Measurements from ENCODE around the gene LPCAT1. TPM values are rescaled to one million over a fixed set of nuclear protein-coding genes. Genes with fewer than 3 reads are reported as not detected.
"Not testable (repeated sequence)": the region's sequence is repeated elsewhere in the genome, so short reads cannot be mapped to it uniquely, and the experiment has no call there.

Gene LPCAT1
- polyA plus RNA-seq, 1 donor from 2014 or later, result 76.4 TPM

DNA sequence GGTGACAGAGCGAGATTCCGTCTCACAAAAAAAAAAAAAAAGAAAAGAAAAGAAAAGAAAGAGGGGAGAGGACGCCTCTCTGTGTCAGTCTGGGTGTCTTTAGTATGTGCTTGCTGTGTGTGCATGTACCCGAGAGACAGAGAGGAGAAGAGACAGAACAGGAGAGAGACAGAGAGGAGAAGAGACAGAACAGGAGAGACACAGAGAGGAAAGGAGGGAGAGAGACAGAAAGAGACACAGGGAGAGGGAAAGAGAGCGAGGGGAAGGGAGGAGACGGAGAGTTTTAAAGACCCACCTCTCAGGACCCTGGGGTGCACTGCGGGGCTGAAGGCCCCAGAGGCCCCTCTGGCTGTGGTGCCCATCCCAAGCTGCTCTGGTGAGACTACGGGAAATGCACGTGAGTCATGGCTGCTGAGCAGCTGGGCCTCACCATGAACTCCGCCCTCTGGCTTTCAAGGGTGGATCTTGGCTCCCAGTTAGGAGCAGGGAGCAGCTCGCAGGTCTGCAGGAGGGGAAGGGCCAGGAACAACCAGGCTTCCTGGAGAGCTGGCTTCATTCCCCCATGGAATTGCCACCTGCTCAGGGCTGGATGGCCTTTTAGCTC is 86.4 kb downstream of the LPCAT1 start:
- no peaks in the 10 kb centered on the region for H3K4me1 Mint-ChIP-seq
- peaks cover 21% of the 10 kb centered on the region for H3K27me3 Mint-ChIP-seq
- no peak overlapping the region for H3K27ac Mint-ChIP-seq
- H3K9me3 Mint-ChIP-seq, result peaks cover 3 to 12% (median 12%) of the 10 kb centered on the region in 3 donors
- H3K4me3 Mint-ChIP-seq, result no peak overlapping the region
- no peaks in the 10 kb centered on the region for H3K36me3 Mint-ChIP-seq

DNA sequence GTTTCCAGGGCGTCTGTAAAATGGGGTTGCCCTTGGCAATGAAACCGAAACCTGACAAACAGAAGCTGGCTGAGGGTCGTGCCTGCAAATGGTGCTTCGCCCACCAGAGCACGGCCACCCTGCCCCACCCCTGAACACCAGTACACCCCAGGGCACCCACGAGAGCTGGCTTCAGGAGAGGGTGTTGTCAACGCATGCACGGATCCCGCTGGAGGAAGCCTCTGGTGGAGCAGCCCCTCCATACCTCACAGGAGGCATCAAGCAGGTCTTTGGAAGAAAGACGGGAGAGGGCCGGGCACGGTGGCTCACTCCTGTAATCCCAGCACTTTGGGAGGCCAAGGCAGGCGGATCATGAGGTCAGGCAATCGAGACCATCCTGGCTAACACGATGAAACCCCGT is 87.1 kb downstream of the LPCAT1 start:
- H3K9me3 Mint-ChIP-seq, result peaks cover 3 to 12% (median 12%) of the 10 kb centered on the region in 3 donors
- H3K4me3 Mint-ChIP-seq, result no peak overlapping the region
- H3K27me3 Mint-ChIP-seq, result peaks cover 18% of the 10 kb centered on the region
- no peak overlapping the region for H3K27ac Mint-ChIP-seq
- H3K36me3 Mint-ChIP-seq, result no peaks in the 10 kb centered on the region
- no peaks in the 10 kb centered on the region for H3K4me1 Mint-ChIP-seq

DNA sequence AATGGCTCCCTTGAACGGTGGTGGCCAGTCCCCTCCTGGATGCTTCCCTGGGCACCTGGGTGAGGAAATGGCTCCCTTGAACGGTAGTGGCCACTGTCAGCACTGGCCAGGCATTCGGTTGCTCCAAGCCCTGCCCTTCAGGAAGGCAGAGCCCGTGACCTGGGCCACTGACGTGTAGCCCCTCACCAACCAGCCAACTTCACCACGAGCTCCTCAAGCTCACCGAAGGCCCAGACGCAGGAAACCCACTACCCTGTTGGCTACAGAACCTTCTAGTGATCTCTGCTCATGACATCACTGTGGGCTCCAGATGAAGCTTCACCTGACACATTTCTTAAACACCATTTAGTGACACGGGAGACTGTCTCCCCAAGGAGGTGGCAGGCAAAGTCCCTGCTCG is 87.7 kb downstream of the LPCAT1 start:
- peaks cover 17% of the 10 kb centered on the region for H3K27me3 Mint-ChIP-seq
- H3K4me3 Mint-ChIP-seq, result no peak overlapping the region
- H3K4me1 Mint-ChIP-seq, result no peaks in the 10 kb centered on the region
- no peaks in the 10 kb centered on the region for H3K36me3 Mint-ChIP-seq
- no peak overlapping the region for H3K27ac Mint-ChIP-seq
- H3K9me3 Mint-ChIP-seq, result peaks cover 3 to 12% (median 12%) of the 10 kb centered on the region in 3 donors

DNA sequence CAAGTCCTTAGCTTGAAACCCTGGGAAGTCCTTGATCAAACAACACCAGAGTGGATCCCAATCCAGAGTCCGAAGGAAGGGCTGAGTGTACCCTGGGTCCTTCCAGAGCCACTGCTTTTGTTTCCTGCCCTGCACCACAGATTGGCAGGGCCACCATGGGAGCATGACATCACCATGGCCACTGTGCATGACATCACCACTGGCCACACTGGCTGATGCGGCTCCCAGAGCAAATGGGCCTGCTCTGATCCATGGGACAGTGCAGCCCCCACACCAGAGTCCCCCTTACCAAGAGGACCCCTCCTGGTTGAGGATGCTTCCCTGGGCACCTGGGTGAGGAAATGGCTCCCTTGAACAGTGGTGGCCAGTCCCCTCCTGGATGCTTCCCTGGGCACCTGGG is 88.4 kb downstream of the LPCAT1 start:
- H3K27ac Mint-ChIP-seq, result no peak overlapping the region
- H3K36me3 Mint-ChIP-seq, result no peaks in the 10 kb centered on the region
- no peaks in the 10 kb centered on the region for H3K4me1 Mint-ChIP-seq
- H3K27me3 Mint-ChIP-seq, result peaks cover 17% of the 10 kb centered on the region
- no peak overlapping the region for H3K4me3 Mint-ChIP-seq
- H3K9me3 Mint-ChIP-seq, result peaks cover 7 to 9% (median 7%) of the 10 kb centered on the region in 3 donors

DNA sequence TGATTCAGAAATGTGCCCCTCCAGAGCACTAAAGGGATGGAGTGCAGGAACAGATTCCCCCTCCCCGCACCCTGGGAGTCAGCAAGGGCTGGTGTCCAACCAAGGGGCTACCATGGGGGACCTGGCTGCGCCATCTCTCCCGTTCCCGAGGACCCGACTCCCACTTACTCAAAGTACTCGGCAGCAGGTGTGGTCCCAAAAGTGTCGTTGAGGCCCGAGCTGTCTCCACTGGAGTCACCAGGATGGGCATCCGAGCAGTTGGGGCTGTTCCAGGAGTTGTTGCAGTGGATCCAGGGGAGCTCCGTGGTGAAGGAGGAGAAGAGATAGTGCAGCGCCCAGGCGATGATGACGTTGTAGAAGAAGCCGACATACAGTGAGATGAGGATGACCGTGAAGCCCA is 91.5 kb downstream of the LPCAT1 start:
- Mint-ChIP-seq H3K4me1 (no peaks in the 10 kb centered on the region), H3K27me3 (peaks cover 2% of the 10 kb centered on the region), H3K27ac (no peak overlapping the region), H3K4me3 (no peak overlapping the region), H3K36me3 (peaks cover 3% of the 10 kb centered on the region), H3K9me3 (peaks cover 17 to 22% (median 18%) of the 10 kb centered on the region in 3 donors)

DNA sequence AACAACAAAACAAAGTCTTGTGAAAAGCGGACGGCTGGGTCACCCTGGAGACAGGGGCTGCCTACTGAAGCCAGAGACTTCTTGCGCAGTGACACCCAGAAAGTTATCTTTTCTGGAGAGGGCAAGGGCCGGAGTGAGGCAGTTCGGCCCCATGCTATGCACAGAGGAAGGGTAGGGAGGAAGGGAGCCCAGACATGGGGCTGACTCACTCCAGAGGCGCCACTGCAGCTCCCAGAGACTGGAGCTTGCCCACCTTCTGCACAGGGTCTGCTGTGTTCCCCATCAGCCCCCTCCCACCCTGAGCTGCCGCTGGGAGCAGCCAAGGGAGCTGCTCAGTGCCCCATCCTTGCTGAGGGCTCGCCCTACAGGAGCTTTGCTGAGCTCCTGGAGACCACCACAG is 91.9 kb downstream of the LPCAT1 start:
- no peaks in the 10 kb centered on the region for H3K4me1 Mint-ChIP-seq
- H3K27ac Mint-ChIP-seq, result no peak overlapping the region
- H3K36me3 Mint-ChIP-seq, result peaks cover 3% of the 10 kb centered on the region
- no peak overlapping the region for H3K4me3 Mint-ChIP-seq
- peaks cover 2% of the 10 kb centered on the region for H3K27me3 Mint-ChIP-seq
- H3K9me3 Mint-ChIP-seq, result peaks cover 18 to 24% (median 19%) of the 10 kb centered on the region in 3 donors

DNA sequence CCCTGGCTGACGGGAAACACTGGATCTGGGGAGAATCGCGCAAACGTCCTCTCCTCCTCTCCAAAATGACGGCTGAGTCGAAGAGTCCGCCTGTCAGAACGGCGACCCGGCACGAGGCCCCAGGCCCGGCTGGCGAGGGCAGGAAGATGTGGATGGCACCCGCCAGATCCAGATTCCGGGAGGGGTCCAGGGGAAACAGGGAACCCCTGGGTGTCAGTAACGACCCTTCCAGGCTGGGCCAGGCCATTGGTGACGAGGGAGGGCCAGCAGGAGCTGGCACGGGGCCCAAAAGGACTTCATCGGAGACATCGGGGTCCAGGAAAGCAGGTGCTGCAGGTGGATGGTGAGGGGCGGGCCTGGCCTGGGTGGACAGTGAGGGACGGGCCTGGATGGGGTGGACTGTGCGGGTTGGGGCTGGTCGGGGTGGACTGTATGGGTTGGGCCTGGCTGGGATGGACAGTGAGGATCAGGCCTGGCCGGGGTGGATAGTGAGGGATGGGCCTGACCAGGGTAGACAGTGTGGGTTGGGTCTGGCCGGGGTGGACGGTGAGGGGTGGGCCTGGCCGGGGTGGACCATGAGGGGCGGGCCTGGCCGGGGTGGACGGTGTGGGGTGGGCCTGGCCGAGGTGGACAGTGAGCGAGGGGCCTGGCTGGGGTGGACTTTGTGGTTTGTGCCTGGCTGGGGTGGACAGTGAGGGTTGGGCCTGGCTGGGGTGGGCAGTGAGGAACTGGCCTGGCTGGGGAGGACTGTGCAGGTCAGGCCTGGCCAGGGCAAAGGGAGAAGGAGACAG is 92.5 kb downstream of the LPCAT1 start:
- Mint-ChIP-seq H3K9me3 (peaks cover 19 to 29% (median 19%) of the 10 kb centered on the region in 3 donors), H3K27me3 (peaks cover 2% of the 10 kb centered on the region), H3K36me3 (peaks cover 3% of the 10 kb centered on the region), H3K4me3 (no peak overlapping the region), H3K4me1 (no peaks in the 10 kb centered on the region), H3K27ac (no peak overlapping the region)

DNA sequence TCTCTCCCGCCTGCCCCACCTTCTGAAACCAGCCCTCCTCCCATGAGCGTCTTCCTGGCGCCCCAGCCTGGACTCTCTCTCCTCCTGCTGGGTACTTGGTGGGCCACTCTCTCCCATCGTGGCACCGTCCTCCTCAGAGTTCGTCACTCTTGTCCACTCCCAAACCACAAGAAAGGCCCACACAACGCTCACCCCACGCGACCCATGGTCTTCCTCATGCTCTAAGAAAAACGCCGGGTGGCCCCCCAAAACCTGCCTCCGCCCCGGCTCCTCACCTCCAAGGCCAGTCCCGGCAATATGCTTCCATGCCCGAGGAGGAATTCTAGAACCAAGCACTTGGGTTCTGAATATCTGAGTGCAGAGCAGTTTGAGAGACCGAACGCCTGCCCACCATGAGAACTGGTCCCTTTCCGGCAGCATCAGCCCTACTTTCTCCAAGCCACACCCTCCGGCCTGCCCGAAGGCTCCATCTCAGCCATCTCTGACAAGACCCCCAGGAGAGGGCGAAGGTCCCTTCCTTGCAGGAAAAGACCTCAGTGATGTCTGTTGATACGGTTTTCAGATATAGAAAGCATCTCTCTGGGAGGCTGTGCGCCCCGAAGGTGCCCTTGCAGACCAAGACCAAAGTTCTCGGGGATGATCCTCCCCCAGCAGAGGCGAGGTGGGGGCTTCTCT is 93.5 kb downstream of the LPCAT1 start:
- H3K36me3 Mint-ChIP-seq, result peaks cover 3% of the 10 kb centered on the region
- H3K27me3 Mint-ChIP-seq, result peaks cover 2% of the 10 kb centered on the region
- H3K9me3 Mint-ChIP-seq, result peaks cover 22 to 31% (median 24%) of the 10 kb centered on the region in 3 donors
- no peak overlapping the region for H3K27ac Mint-ChIP-seq
- no peaks in the 10 kb centered on the region for H3K4me1 Mint-ChIP-seq
- H3K4me3 Mint-ChIP-seq, result no peak overlapping the region

DNA sequence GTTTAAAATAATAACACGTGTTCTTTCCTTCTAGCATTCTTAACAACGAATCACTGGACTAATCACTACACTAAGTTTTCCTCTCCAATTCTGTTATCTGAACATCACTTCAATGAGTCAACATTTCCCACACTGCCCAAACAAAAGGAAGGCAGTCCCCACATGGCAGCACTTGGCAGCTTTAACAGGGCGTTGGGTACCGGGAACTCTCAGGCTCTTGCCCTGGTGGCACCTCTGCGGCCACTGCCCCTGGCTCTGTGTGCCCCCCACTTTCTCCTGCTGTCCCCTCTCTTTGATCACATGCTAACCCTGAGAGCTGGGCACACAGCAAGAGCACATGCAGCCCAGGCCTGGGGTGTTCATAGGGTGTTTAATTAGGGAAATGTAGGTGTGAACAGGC is 94.3 kb downstream of the LPCAT1 start:
- Mint-ChIP-seq H3K9me3 (peaks cover 22 to 34% (median 24%) of the 10 kb centered on the region in 3 donors), H3K4me3 (no peak overlapping the region)

DNA sequence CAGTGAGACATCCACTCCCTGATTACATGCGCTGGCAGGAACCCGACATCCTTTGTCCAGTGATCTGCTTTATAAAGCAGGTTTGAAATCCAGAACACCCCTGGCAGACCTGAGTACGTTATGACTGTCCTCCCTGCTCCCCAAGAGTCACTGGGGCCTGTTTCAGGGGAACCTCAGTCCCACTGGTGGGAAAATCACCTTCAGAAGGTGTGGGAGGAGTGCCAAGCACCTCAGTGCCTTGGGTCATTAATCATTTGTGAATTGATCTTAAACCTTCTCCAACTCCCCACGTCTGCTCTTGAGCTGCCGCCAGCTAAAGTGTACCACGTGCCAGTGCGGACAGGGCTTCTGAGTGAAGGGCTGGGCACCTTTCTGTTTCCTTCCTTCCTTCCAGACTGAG is 94.7 kb downstream of the LPCAT1 start:
- H3K27me3 Mint-ChIP-seq, result peaks cover 5% of the 10 kb centered on the region
- no peak overlapping the region for H3K4me3 Mint-ChIP-seq
- H3K4me1 Mint-ChIP-seq, result no peaks in the 10 kb centered on the region
- H3K27ac Mint-ChIP-seq, result no peak overlapping the region
- H3K36me3 Mint-ChIP-seq, result peaks cover 3% of the 10 kb centered on the region
- peaks cover 22 to 34% (median 26%) of the 10 kb centered on the region in 3 donors for H3K9me3 Mint-ChIP-seq

More for the DNA sequence above, 94.3 kb downstream of the LPCAT1 start:
- H3K36me3 Mint-ChIP-seq, result peaks cover 3% of the 10 kb centered on the region
- H3K4me1 Mint-ChIP-seq, result no peaks in the 10 kb centered on the region
- H3K27me3 Mint-ChIP-seq, result peaks cover 2% of the 10 kb centered on the region
- no peak overlapping the region for H3K27ac Mint-ChIP-seq

DNA sequence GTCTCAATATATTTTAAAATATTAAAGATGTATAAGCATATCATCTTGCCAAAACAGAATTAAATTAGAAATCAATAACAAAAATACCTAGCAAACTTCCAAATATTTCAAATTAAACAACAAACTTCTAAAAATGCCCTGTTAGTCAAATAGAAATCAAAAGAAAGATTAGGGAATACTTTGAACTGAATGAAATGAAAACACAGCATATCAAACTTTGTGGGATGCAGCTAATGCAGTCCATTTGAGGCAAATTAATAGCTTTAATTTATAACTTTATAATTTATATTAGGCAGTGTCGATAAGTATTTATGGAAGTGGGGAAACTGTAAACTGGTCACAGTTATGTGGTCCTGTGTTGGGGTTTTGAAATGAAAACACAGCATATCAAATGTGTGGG is 95.7 kb downstream of the LPCAT1 start:
- no peak overlapping the region for H3K4me3 Mint-ChIP-seq
- H3K27ac Mint-ChIP-seq, result no peak overlapping the region
- peaks cover 20 to 34% (median 21%) of the 10 kb centered on the region in 3 donors for H3K9me3 Mint-ChIP-seq
- peaks cover 3% of the 10 kb centered on the region for H3K27me3 Mint-ChIP-seq
- peaks cover 3% of the 10 kb centered on the region for H3K36me3 Mint-ChIP-seq
- H3K4me1 Mint-ChIP-seq, result no peaks in the 10 kb centered on the region

DNA sequence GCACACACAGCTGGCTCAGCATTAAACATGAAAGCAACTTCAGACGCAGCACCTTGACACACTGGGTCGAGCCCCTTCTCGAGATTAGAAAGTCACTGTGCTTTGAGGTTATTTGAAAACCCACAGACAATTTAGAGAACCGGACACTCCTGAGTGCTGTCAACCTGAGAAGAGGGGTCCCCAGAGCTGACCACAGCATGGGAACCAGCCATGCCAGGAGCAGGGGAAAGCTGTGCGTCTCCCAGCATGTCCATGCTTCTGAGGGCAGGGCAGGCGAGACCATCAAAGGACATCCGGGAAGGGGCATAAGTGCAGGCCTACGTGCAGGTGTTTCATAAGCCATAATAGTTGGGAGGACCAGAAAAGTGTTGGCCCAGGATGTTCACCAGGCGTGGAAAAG is 99.0 kb downstream of the LPCAT1 start:
- peaks cover 13 to 30% (median 19%) of the 10 kb centered on the region in 3 donors for H3K9me3 Mint-ChIP-seq
- peaks cover 3% of the 10 kb centered on the region for H3K27me3 Mint-ChIP-seq
- H3K4me1 Mint-ChIP-seq, result no peaks in the 10 kb centered on the region
- no peaks in the 10 kb centered on the region for H3K36me3 Mint-ChIP-seq
- no peak overlapping the region for H3K27ac Mint-ChIP-seq
- H3K4me3 Mint-ChIP-seq, result no peak overlapping the region

DNA sequence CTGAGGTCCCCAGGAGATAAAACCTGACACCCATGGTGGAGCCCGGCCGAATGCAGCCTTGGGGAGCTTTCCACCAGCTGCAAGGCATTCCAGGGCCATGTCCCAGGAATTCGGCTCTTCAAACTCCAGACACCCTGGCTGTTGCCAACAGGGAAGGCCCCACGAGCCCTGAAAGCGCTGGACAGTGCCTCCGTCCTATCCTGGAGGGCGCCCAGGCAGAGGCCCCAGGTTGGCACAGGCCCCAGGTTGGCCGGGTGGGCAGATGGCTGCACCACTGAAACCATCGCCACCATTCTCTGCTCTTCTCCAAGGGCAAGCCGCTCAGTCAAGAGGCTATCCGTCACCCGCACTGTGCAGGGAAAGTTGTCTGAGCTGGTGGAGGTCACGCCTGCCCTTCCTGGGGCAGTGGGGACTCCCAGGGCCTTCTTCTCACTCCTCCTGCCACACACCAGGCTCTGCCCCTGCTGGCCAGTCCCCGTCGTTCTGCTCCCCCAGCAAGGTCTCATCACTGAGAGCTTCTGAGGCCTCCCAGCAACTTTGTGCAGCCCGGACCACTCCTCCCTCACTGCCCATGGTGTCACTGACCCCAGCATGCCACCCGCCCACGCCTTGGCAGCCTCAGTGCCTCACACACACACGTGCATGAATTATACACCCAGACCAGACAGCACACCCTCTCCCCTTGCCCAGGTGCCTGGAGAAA is 99.7 kb downstream of the LPCAT1 start:
- Mint-ChIP-seq H3K4me1 (no peaks in the 10 kb centered on the region), H3K9me3 (peaks cover 8 to 25% (median 13%) of the 10 kb centered on the region in 3 donors), H3K4me3 (no peak overlapping the region), H3K27me3 (peaks cover 3% of the 10 kb centered on the region), H3K36me3 (no peaks in the 10 kb centered on the region), H3K27ac (no peak overlapping the region)

DNA sequence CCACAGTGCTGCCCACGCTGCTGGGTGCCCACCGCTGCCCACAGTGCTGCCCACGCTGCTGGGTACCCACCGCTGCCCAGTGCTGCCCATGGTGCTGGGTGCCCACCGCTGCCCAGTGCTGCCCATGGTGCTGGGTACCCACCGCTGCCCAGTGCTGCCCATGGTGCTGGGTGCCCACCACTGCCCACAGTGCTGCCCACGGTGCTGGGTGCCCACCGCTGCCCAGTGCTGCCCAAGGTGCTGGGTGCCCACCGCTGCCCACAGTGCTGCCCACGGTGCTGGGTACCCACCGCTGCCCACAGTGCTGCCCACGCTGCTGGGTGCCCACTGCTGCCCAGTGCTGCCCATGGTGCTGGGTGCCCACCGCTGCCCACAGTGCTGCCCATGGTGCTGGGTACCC is 101.2 kb downstream of the LPCAT1 start:
- H3K27ac Mint-ChIP-seq, H3K36me3 Mint-ChIP-seq, H3K4me3 Mint-ChIP-seq, H3K27me3 Mint-ChIP-seq, H3K4me1 Mint-ChIP-seq: not testable (repeated sequence)
- peaks cover 5 to 15% (median 8%) of the 10 kb centered on the region in 3 donors for H3K9me3 Mint-ChIP-seq

Data from IgD-negative memory B cell (primary cell).